IPS DF 4.7 (cell line): ENCODE data around the gene ST6GALNAC6.

Experiments used
- DNase-seq: peaks from one replicate; pipeline ENCODE4 v3.0.0-alpha.2; 2013; ENCODE audit warnings: low spot score; ENCODE audit errors: extremely low read depth

The ST6GALNAC6 gene, protein sequence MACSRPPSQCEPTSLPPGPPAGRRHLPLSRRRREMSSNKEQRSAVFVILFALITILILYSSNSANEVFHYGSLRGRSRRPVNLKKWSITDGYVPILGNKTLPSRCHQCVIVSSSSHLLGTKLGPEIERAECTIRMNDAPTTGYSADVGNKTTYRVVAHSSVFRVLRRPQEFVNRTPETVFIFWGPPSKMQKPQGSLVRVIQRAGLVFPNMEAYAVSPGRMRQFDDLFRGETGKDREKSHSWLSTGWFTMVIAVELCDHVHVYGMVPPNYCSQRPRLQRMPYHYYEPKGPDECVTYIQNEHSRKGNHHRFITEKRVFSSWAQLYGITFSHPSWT

GRCh38 chr9:127899128-127899943 lies at the start of gene ST6GALNAC6:
ST6GALNAC6 (minus strand) TSS chr9:127899603; CDS start chr9:127897981, 1,622 bp downstream.
- DNase-seq: no peak

DNA sequence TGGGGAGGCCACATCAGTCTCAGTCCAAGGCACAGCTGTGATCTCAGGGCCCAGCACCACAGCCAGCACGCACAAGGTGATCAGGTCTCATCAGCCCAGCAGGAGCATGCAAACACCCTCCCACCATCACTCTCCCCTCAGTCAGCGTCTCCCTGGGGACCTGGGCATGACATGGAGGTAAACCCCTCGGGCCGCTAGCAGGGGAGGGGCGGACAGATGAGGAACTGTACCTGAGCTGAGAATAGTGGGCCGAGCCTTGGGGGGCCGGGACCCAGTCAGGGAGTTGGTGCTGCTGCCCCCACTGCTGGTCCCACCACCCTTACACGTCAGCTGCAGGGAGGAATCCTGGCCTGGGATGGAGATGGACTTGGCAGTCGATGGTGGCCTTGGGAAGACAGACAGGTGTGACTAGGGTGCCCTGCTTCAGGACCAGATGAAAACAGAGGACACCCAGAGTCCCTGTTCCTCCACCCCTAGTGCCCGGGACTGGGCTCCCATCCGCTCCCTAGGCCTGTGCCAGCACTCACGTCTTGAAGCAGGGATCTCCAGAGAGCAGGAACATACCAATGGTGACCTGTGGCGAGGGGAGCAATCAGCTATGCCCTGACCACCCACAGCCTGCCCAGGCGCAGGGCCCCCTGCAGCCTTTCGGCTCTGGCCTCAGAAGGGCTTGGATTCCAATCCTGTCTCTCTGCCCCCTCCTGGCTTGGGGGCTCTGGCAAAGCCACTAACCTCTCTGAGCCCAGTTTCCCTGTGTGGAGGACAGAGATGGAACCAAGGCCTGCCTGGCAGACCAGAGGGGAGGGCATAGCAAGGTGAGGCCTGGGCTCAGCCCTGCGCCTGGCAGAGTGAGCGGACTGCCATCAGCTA lies 48.7 kb upstream of the ST6GALNAC6 start:
- DNase-seq: no peak

DNA sequence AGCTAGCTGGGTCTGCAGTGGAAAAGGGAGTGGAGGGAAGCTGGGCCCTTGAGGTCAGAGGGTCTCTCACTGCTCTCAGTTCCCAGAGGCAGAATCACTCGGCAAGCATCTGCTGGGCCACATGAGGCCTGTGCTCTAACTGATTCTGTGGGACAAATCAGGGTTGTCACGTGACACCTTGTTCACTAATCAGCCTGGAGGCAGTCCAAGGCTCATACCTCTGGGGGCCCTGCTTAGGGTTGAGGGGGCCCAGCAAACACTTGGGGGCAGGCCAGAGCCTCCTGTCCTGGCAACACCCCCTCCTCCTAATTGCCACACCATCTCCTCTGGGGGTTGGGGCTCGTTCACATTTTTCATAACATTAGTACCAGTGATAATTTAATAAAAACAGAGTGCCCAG lies 47.3 kb upstream of the ST6GALNAC6 start:
- no peak for DNase-seq

DNA sequence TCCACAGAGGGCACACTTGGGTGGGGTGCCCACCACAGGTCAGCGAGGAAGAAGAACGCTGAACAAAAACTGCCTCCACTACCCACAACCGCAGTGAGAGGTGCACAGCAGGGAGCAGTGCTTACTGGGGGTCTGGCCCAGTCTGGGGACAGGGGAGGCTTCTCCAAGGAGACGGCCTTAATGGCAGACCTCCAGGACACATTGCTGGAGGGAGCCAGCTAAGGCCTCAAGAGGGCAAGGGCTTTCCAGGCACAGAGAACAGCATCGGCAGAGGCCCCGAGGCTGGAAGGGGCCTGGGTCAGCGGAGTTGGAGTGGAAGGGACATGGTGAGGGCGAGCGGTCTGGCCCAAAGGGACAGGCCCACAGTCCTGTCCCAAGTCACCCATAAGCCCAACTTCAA lies 46.5 kb upstream of the ST6GALNAC6 start:
- no peak for DNase-seq

GRCh38 chr9:127945338-127945737 lies 45.9 kb upstream of the ST6GALNAC6 start:
- no peak for DNase-seq

- DNase-seq: no peak
Observed at GRCh38 chr9:127944586-127945218, 45.3 kb upstream of the ST6GALNAC6 start.

DNA sequence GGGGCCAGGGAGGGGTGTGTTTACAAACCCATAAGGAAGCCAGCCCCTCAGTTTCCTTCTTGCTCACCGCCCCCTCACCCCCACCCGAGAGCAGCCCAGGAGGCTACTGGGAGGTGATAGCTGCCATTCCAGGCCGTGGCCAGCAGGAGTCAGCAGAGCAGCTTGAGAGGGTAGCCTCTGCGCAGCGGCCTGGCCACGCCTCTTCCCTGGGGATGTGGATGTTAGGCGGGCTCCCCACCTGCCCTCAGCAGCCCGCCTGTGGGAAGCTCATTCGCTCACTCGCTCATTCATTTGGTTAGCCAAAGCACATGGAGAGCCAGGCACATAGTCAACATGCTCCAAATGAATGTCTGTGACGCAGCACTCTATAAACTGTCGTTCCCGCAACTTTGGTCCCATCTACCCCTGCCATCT lies 44.3 kb upstream of the ST6GALNAC6 start:
- peak; percentile 78 for DNase-seq

DNA sequence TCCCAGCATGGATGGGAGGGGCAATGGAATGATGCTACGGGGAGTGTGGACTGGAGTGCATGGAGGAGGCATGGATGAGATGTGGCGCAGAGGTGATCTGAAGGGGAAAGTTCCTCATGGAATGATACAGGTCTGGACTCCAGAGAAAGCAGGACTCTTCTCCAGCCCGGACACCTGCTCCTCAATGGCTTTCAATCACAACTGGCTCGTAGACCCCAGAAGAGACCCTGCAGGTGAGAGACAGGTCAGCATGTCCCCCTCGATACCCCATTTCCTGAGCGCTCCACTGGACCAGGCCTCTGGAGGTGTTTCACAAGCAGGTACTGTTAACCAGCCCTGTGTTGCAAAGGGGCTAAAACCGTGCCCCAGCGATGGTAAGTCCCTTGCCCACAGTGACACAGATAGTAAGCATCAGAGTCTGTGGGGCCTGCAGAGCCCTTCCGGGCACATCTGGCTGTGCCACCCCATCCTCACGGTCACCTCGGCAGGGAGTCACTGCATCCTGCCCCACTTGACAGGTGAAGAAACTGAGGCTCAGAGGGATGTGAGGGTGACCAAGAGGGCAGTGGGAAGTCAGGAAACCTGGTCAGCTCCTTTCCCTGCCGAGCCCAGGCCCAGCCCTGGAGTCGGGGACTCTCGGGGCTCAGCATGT lies 43.7 kb upstream of the ST6GALNAC6 start:
- DNase-seq: no peak

DNA sequence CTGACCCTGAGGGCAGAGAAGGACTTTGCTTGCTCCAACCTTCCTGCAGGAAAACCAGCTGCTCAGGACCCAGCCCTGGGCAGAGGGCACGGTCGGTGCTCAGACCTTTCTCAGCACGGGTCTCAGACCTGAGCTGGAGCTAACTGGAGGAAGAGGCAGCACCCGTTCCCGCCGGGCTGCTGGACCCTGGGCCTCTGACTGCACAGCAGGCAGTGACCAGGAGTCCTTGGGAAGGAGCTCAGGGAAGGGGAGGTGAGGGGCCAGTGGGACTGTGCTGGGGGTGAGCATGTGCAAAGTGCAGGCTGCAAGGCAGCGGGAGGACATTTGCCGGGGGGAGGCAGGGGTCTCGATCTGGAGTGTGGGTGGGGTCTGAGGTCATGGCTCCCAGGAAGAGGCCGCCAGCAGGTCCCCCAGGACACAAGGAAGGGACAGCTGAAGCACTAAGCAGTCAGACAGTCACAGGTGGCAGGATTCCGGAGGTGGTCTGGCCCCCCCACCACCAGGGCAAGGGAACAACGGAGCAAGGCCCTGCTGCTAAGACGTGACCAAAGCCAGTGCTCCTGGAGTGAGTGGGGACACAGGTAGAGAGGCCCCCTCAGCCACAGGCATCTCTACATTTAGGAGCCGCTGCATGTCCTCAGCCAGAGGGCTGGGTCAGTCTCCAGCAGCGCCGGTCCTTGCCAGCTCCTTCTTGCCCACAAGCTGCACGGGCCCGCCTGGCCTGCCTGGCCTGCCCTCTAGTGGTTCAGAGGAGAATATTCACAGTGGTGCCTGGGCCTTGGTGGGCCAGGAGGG lies 43.0 kb upstream of the ST6GALNAC6 start:
- no peak for DNase-seq

GRCh38 chr9:127941961-127942215 lies 42.5 kb upstream of the ST6GALNAC6 start:
- no peak for DNase-seq

- no peak for DNase-seq
Observed at GRCh38 chr9:127941062-127941960, 41.9 kb upstream of the ST6GALNAC6 start.

DNA sequence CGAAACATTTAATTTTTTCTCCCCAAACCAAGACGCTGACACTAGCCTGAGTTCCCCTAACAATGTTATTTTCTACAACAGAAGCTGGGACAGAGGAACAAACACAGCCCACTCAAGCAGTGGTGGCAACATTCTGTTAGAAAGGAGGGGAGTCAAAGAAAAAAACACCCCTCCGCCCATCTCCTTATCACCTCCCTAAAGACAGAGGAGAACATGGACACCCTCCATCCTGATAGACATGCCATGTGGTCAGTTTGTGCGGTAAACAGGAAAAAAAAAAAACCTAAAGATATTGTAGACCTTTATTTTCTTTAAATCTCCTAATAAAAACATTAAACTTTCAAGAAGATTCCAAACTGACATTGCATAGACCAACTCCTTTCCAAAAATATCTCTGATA lies 41.2 kb upstream of the ST6GALNAC6 start:
- no peak for DNase-seq

GRCh38 chr9:127938298-127938690 lies 38.9 kb upstream of the ST6GALNAC6 start:
- DNase-seq: no peak

GRCh38 chr9:127937388-127938297 lies 38.2 kb upstream of the ST6GALNAC6 start, which contains the start of gene DPM2:
DPM2 (minus strand) TSS chr9:127937854; CDS start chr9:127937820, 34 bp downstream.
- peak; percentile 71 for DNase-seq

DNA sequence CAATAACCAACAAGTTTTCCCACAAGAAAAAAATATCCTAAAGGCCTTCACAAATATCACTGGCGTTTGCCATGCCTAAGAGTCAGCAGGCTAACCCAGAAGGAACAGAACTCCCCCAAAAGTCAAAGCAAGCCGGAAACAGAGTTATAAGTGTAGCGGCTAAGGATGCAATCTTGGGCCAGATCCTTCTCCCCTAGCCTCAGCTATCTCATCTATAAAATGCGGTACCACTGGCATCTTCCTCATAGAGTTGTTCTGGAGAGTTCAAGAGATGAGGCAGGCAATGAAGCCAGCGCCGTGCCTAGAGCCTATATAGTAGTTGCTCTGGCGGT lies 37.6 kb upstream of the ST6GALNAC6 start:
- no peak for DNase-seq

DNA sequence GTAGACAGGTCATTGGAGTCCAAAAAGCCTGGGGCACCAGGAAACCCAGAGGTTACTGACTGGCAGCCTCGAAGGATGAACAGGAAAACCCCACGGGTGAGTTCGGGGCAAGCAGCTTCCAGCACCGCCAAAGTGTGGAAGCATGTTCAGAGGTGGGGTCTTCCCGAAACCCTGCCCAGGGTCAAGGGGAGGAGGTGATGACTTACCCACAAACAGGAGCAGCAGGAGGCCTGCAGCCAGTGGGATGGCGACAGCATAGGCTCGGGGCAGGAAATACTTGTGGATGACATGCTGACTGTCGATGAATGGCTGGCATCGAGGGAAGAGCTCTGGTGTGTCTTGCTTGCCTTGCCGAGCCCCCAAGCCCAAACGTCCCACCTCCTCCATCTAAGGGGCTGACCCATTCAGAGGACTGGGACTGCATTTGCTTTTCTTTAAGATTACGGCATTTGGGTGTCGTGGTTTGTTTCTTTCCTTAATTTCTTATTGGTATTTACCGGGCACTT lies 37.0 kb upstream of the ST6GALNAC6 start:
- DNase-seq: no peak

GRCh38 chr9:127935765-127936221 lies 36.4 kb upstream of the ST6GALNAC6 start:
- no peak for DNase-seq

DNA sequence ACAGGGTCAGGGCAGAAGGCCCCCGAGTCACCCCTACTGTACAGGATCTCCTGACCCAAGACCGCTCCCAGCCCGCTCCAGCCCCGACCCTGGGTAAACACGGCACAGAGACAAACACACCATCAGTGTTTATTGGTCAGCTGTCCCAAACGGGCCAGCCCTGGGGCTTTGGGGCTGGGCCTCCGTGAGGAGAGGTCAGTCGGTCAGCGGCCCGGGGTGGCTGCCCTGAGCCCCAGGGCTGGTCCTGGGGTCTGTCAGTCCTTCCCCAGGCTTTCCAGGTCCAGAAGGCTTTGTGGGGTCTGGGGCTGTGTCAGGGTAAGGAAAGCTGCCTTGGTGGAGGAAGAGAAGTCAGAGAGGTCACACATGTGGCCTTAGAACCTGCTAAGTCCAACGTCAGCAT lies 35.6 kb upstream of the ST6GALNAC6 start:
- no peak for DNase-seq
